ENCODE results near the gene DDIT4. TPM values are rescaled to one million over a fixed set of nuclear protein-coding genes. Genes with fewer than 3 reads are reported as not detected.

DDIT4 gene
- total and polyA plus RNA-seq, 8 donors: 89.9 to 188 (median 162) TPM

GRCh38 chr10:72275351-72276012 lies 1.8 kb downstream of the DDIT4 start:
- intact Hi-C loops (cut with DNase I; ENCODE audit: low total_unique reads): no loop called here
- DNase-seq: peak in 1 of 2 donors; percentile 53
- H3K4me1 ChIP-seq: peaks cover 26 to 47% (median 37%) of the 10 kb centered on the region in 4 donors

DNA sequence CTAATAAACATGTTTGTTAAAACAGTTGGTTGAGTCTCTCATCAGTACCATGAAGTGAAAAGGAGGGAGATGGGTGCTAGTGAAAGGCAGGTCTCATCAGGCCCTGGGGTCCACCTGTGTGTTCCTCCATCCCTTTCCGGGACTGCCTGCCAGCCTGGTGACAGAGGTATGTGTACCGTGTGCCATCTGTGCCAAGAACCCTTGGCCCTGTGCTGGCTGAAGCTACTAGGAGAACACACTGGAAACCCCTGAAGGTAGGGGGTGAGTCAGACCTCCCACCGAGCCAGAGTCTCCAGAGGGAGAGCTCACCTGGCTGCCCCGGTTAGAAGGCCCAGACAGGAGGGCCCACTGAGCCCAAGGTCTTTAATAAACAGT lies 2.3 kb downstream of the DDIT4 start:
- peak overlapping the region; percentile 79 to 96 (median 92) for H3K27ac ChIP-seq
- peak in 2 of 3 donors; percentile 51 to 71 for TF ChIP-seq POLR2AphosphoS5 (IDR thresholded peaks at IDR 0.05)
- no peak for TF ChIP-seq EP300 (IDR thresholded peaks at IDR 0.05)
- no peak for TF ChIP-seq CTCF (IDR thresholded peaks at IDR 0.05)
- H3K4me1 ChIP-seq: peaks cover 26 to 47% (median 37%) of the 10 kb centered on the region in 4 donors
- intact Hi-C loops (cut with DNase I; ENCODE audit: low total_unique reads): no loop called here
- peak overlapping the region; percentile 69 to 96 (median 80) for H3K4me3 ChIP-seq
- DNase-seq: peak; percentile 56 to 81
- H3K27me3 ChIP-seq: no peaks in the 10 kb centered on the region
- 23 to 42% (median 30%) methylated on average over 4 of the region's 4 CpGs for WGBS, 5 donors
- H3K36me3 ChIP-seq: peaks cover 15 to 26% (median 20%) of the 10 kb centered on the region in 4 donors
- no peaks in the 10 kb centered on the region for H3K9me3 ChIP-seq

More at GRCh38 chr10:72275351-72276012, 1.8 kb downstream of the DDIT4 start:
- Histone ChIP-seq H3K9me3 (no peaks in the 10 kb centered on the region), H3K4me3 (peak overlapping the region; percentile 69 to 96 (median 80)), H3K27me3 (no peaks in the 10 kb centered on the region), H3K27ac (peak overlapping the region; percentile 92 to 96 (median 92)), H3K36me3 (peaks cover 15 to 26% (median 20%) of the 10 kb centered on the region in 4 donors)
- 12 to 18% (median 16%) methylated on average over 12 of the region's 12 CpGs for WGBS, 5 donors
- no peak for TF ChIP-seq EP300 (IDR thresholded peaks at IDR 0.05)
- TF ChIP-seq POLR2AphosphoS5 (IDR thresholded peaks at IDR 0.05): no peak
- TF ChIP-seq POLR2A (IDR thresholded peaks at IDR 0.05): peak in 1 of 4 donors; percentile 10

- Histone ChIP-seq H3K27ac (peak overlapping the region; percentile 79 to 96 (median 92)), H3K36me3 (peaks cover 15 to 26% (median 20%) of the 10 kb centered on the region in 4 donors), H3K4me1 (peaks cover 26 to 47% (median 37%) of the 10 kb centered on the region in 4 donors), H3K27me3 (no peaks in the 10 kb centered on the region), H3K9me3 (no peaks in the 10 kb centered on the region), H3K4me3 (peak overlapping the region; percentile 69 to 96 (median 80))
- TF ChIP-seq POLR2A (IDR thresholded peaks at IDR 0.05) (no peak), CTCF (IDR thresholded peaks at IDR 0.05) (no peak), POLR2AphosphoS5 (IDR thresholded peaks at IDR 0.05) (peak in 2 of 3 donors; percentile 41 to 66)
- intact Hi-C loops (cut with DNase I; ENCODE audit: low total_unique reads): no loop called here
- 38 to 55% (median 48%) methylated on average over 6 of the region's 6 CpGs for WGBS, 5 donors
- DNase-seq: peak in 1 of 2 donors; percentile 47
Observed at GRCh38 chr10:72276421-72277339, 3.0 kb downstream of the DDIT4 start.

DNA sequence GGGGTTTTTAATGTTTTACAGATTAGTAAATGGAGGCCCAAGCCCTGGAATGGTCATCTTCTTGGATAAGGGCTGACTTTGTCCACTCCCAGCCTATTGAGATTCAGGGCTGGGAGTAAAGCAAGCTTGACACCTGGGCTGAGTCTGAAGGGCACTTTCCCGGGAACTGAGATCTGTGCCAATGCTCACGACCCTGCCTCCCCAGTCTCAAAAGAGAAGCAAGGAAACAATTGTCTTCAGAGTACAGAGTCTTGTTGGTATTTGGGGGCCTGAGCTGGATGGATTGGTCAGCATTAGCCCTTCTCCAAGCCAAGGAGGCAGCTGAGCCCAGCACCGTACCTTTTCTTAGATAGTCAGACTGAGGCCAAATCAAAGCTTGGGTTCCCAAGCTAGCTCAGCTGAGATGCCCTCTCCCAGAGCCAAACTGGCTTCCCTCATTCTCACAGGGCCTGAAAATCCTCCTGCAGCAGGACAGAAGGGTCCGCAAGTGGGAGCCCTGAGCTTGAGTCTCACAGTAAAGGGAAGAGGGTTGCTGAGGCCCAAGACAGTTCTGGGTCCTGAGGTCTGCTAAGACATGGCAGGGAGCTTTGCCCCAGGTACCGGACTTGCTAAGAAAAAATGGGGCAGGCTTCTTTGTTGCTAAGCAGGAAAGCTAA lies 3.7 kb downstream of the DDIT4 start:
- intact Hi-C loops (cut with DNase I; ENCODE audit: low total_unique reads): no loop called here
- Histone ChIP-seq H3K4me1 (peaks cover 22 to 42% (median 31%) of the 10 kb centered on the region in 4 donors), H3K9me3 (no peaks in the 10 kb centered on the region), H3K4me3 (no peak overlapping the region), H3K27ac (peak overlapping the region; percentile 28 to 96 (median 92)), H3K27me3 (no peaks in the 10 kb centered on the region), H3K36me3 (peaks cover 15 to 26% (median 20%) of the 10 kb centered on the region in 4 donors)
- 77 to 81% (median 77%) methylated on average over 4 to 5 of the region's 5 CpGs for WGBS, 5 donors
- no peak for TF ChIP-seq POLR2A (IDR thresholded peaks at IDR 0.05)
- TF ChIP-seq CTCF (IDR thresholded peaks at IDR 0.05): no peak
- no peak for TF ChIP-seq POLR2AphosphoS5 (IDR thresholded peaks at IDR 0.05)
- no peak for TF ChIP-seq EP300 (IDR thresholded peaks at IDR 0.05)
- DNase-seq: no peak
